ENCODE results near the gene PNP.

PNP gene

DNA sequence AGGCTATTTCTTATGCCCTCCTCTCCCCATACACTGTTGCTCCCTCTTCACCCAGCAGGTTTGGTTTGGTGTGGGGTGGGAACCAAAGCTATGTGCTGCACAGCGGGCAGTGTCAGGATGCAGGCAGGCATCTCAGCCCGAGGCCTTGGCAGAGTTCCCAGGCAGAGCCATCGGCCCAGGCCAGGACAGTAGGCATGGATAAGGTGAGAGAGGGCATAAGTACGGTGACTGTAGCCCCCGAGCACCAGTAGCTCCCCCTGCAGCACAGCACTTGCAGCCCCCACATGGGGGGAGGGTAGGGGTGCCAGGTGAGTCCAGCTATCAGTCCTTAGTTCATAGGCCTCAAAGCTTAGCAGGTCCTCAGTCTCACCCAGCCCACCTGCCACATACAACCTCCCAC, 40.4 kb upstream of the PNP start:
- H3K4me3 ChIP-seq (ENCODE audit: low read depth, low read length): no peak overlapping the region
- TF ChIP-seq CTCF (conservative IDR thresholded peaks at IDR 0.05; ENCODE audit: low read depth, low read length): no peak
- DNase-seq (ENCODE audit: low read depth): no peak

- no peak for DNase-seq (ENCODE audit: low read depth)
- TF ChIP-seq CTCF (conservative IDR thresholded peaks at IDR 0.05; ENCODE audit: low read depth, low read length): no peak
- no peak overlapping the region for H3K4me3 ChIP-seq (ENCODE audit: low read depth, low read length)
Observed at GRCh38 chr14:20429801-20430669, 39.2 kb upstream of the PNP start.

- H3K4me3 ChIP-seq (ENCODE audit: low read depth, low read length): peak overlapping the region; percentile 50
- TF ChIP-seq CTCF (conservative IDR thresholded peaks at IDR 0.05; ENCODE audit: low read depth, low read length): no peak
- DNase-seq (ENCODE audit: low read depth): peak; percentile 28
Observed at GRCh38 chr14:20434701-20435581, 34.3 kb upstream of the PNP start.

DNA sequence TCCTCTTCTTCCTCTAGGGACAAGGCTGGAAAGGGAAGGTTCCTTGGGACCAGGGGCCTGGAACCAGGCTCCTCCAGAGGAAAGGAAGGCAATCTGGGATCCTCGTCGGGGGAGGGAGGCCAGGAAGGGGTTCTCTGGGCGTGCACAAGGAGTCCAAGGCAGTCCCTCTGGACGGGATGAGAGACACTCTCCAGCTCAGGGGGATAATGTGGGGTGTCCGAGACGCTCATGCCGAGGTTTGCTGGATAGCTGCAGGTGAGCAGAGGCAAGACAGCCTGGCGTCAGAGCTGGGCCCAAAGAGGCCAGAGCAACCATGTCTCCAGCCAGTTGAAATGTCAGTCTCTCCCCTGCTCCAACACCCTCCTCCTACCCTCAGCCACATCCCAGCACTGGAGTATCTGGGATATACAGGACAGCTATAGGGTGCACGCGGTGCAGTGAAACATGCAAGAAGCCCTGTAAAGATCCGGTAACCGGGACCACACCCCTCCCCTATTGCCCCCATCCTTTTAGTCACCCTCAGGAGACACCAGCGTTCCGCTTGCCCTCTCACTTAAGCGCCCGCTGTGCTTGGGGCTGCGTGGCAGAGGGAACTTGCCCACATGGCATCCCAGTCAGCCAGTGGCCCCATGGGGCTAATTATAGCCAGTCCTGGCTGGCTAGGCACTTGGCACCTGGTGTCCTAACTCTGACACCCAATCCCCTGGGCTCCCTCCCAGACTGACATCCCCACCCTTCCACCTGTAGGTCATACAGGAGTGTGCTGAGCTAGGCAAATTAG, 33.4 kb upstream of the PNP start, which contains the start of gene KLHL33:
Gene KLHL33, minus strand, starts transcription at position 585 of the 781 bp plus-strand sequence. Its CDS starts 355 bp downstream, at position 230.
- peak within 1 kb of the TSS; percentile 50 for H3K4me3 ChIP-seq (ENCODE audit: low read depth, low read length)
- no peak for TF ChIP-seq CTCF (conservative IDR thresholded peaks at IDR 0.05; ENCODE audit: low read depth, low read length)
- DNase-seq (ENCODE audit: low read depth): no peak

DNA sequence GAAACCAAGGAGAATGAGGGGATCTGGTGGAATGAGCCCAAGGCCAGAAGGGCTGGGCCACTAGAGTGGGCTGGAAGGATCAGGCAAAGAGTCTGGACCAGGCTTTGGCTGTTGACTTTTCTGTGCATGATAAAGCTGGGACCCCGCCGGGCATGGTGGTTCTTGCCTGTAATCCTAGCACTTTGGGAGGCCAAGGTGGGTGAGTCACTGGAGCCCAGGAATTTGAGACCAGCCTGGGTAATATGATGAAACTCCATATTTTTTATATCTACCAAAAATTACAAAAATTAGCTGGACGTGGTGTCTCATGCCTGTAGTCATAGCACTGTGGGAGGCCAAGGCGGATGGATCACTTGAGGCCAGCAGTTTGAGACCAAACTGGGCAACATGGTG, 32.8 kb upstream of the PNP start:
- no peak for TF ChIP-seq CTCF (conservative IDR thresholded peaks at IDR 0.05; ENCODE audit: low read depth, low read length)
- H3K4me3 ChIP-seq (ENCODE audit: low read depth, low read length): no peak overlapping the region
- peak; percentile 85 for DNase-seq (ENCODE audit: low read depth)

DNA sequence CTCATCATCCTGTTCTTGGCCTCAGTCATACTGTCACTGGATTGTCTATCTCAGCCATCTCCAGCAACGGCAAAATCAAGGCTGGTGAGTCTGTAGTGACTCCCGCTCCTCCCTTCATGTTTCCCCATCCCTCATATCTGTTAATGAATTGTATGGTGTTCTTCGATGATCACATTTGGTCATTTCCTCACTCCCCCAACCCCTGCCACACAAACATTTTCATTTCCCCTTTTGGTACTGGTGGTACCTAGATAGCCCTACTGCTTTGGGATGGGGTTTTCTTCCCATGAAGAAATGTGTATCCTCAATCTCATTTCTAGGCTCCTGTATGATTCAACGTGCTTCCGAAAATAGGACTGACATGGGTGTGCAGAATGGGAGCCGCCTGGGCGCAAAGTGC, 30.5 kb upstream of the PNP start:
- DNase-seq (ENCODE audit: low read depth): no peak
- H3K4me3 ChIP-seq (ENCODE audit: low read depth, low read length): no peak overlapping the region
- no peak for TF ChIP-seq CTCF (conservative IDR thresholded peaks at IDR 0.05; ENCODE audit: low read depth, low read length)
